ENCODE data around the gene ARL15. TPM values are rescaled to one million over a fixed set of nuclear protein-coding genes. Genes with fewer than 3 reads are reported as not detected.
A peak's percentile ranks its signal among the peaks of the same experiment; 100 is the strongest.

The ARL15 gene
- total RNA-seq, 6 donors from 2014 or later = 6.7 to 36.4 (median 20.7) TPM

GRCh38 chr5:54176066-54176830 lies 134.1 kb downstream of the ARL15 start:
- 96 to 99% methylated on average over 6 of the region's 6 CpGs for WGBS, 2 donors
- Histone ChIP-seq H3K4me3 (no peak overlapping the region), H3K9me3 (no peaks in the 10 kb centered on the region), H3K36me3 (no peaks in the 10 kb centered on the region), H3K27me3 (no peaks in the 10 kb centered on the region), H3K27ac (no peak overlapping the region), H3K4me1 (peaks cover 0 to 25% (median 15%) of the 10 kb centered on the region in 4 donors)
- DNase-seq = no peak
- no peak for ATAC-seq (ENCODE audit: low FRiP score in 2 of 2)
- TF ChIP-seq EP300 (IDR thresholded peaks at IDR 0.05) (no peak), CTCF (IDR thresholded peaks at IDR 0.05) (no peak), POLR2A (IDR thresholded peaks at IDR 0.05) (no peak), POLR2AphosphoS5 (IDR thresholded peaks at IDR 0.05) (no peak)

GRCh38 chr5:54173251-54173650 lies 137.1 kb downstream of the ARL15 start:
- Histone ChIP-seq H3K27ac (no peak overlapping the region), H3K4me1 (peaks cover 0 to 11% (median 5%) of the 10 kb centered on the region in 4 donors), H3K9me3 (no peaks in the 10 kb centered on the region), H3K4me3 (no peak overlapping the region), H3K27me3 (no peaks in the 10 kb centered on the region), H3K36me3 (no peaks in the 10 kb centered on the region)
- TF ChIP-seq POLR2AphosphoS5 (IDR thresholded peaks at IDR 0.05) = no peak
- TF ChIP-seq EP300 (IDR thresholded peaks at IDR 0.05) = no peak
- TF ChIP-seq POLR2A (IDR thresholded peaks at IDR 0.05) = no peak
- TF ChIP-seq CTCF (IDR thresholded peaks at IDR 0.05) = no peak
- 86 to 100% methylated on average over 2 of the region's 2 CpGs for WGBS, 2 donors
- ATAC-seq (ENCODE audit: low FRiP score in 2 of 2) (no peak), DNase-seq (no peak)

- DNase-seq = peak in 1 of 2 donors; percentile 63
- H3K9me3 ChIP-seq = no peaks in the 10 kb centered on the region
- H3K27ac ChIP-seq = no peak overlapping the region
- no peaks in the 10 kb centered on the region for H3K27me3 ChIP-seq
- 83 to 87% methylated on average over 6 of the region's 6 CpGs for WGBS, 2 donors
- peaks cover 0 to under 1% (median 0%) of the 10 kb centered on the region in 4 donors for H3K4me1 ChIP-seq
- no peaks in the 10 kb centered on the region for H3K36me3 ChIP-seq
- H3K4me3 ChIP-seq = no peak overlapping the region
- no peak for ATAC-seq (ENCODE audit: low FRiP score in 2 of 2)
- TF ChIP-seq POLR2AphosphoS5 (IDR thresholded peaks at IDR 0.05) = no peak
- no peak for TF ChIP-seq POLR2A (IDR thresholded peaks at IDR 0.05)
- TF ChIP-seq EP300 (IDR thresholded peaks at IDR 0.05) = no peak
- TF ChIP-seq CTCF (IDR thresholded peaks at IDR 0.05) = no peak
Observed at GRCh38 chr5:54171645-54172384, 138.6 kb downstream of the ARL15 start.

- DNase-seq (no peak), ATAC-seq (ENCODE audit: low FRiP score in 2 of 2) (no peak)
- H3K36me3 ChIP-seq = no peaks in the 10 kb centered on the region
- H3K27me3 ChIP-seq = no peaks in the 10 kb centered on the region
- H3K27ac ChIP-seq = no peak overlapping the region
- no peaks in the 10 kb centered on the region for H3K4me1 ChIP-seq
- no peak for TF ChIP-seq EP300 (IDR thresholded peaks at IDR 0.05)
- no peak for TF ChIP-seq CTCF (IDR thresholded peaks at IDR 0.05)
- TF ChIP-seq POLR2A (IDR thresholded peaks at IDR 0.05) = no peak
- no peak for TF ChIP-seq POLR2AphosphoS5 (IDR thresholded peaks at IDR 0.05)
- no peak overlapping the region for H3K4me3 ChIP-seq
- 53 to 71% methylated on average over 2 of the region's 2 CpGs for WGBS, 2 donors
- no peaks in the 10 kb centered on the region for H3K9me3 ChIP-seq
Observed at GRCh38 chr5:54165687-54166086, 144.7 kb downstream of the ARL15 start.

Data from upper lobe of left lung (tissue), 6 donors.